Cortex of kidney (tissue), 1 donor: Measurements from ENCODE around the gene WNT5A.

ENCODE experiments used
- DNase-seq: peaks from one replicate; lab custom pipeline; 2025; lab: John Stamatoyannopoulos, UW

The WNT5A gene

GRCh38 chr3:55486857-55487380 lies at the start of gene WNT5A:
Gene WNT5A (minus strand): TSS chr3:55487306. CDS start chr3:55486985, 321 bp downstream.
- no peak for DNase-seq

DNA sequence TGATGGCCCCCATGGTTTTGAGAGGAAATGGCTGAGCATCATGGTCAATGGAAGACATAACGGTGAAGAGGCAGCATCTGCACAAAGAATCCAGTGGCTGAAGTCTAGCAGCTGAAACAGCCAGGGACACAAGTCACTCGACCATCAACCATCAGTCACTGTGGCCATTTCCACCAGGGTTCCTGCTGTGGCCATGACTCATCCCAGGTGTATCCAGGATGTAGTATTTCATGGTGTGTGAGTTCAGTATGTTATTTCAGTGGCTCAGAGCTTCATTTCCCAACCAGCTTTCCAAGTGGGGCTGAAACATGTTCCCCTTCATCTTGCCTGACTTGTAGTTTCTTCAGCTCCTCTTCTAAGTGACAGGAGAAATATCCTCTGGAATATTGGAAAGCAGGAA lies 47.8 kb upstream of the WNT5A start:
- DNase-seq, result no peak

DNA sequence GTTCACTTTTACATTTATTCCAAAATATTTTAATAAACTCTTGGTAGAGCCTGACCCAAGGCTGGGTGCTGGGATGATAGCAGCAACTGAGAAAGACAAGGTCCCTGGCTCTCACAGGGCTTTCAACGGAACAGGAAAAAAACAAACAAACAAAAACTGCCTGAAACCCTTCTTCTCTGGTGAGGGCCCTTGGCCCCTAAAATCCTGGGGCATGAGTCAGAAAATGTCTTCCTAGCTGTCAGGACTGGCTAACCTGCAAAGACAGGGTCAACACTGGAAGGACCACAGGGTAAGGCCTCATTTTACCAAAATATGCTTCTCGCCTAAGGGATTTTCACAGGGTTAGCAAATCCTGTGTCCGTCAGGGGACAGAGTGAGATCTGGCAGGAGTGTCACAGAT lies 45.7 kb upstream of the WNT5A start:
- no peak for DNase-seq

DNA sequence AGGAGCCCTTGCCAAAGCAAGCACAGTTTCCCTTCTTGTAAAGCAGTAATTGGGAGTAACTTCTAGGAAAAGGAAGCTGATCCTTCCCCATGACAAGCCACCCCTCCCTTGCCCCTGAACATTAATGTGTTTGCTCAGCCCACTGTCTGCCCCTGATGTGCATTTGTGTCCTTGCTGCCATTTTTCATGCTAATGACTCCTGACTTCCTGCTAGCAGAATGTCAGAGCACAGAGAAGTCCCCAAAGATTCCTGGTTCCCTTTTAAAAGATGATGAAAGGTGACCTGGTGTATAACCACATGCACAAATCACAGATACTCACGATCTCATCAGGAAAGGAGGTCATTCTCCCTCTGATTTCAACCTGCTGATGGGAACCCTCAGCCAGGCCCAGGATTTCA lies 44.2 kb upstream of the WNT5A start:
- no peak for DNase-seq

DNA sequence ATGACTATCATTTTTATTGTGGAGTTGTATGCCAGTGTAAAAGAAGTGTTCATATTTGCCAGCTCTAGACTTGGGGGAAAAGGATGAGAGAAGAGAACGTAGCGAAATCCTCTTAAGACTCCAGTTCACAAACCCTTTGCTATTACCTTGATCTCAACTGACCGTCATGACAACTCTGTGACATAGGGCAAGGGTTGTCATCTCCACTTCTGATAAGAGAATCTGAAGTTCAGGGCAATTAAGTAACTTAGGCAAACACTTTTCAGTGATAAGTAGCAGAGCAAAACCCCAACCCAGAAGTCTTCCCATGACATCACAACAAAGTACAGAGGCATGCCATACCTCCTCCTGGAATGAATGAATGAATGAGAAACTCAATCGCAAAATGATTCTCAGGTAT lies 40.3 kb upstream of the WNT5A start:
- no peak for DNase-seq

DNA sequence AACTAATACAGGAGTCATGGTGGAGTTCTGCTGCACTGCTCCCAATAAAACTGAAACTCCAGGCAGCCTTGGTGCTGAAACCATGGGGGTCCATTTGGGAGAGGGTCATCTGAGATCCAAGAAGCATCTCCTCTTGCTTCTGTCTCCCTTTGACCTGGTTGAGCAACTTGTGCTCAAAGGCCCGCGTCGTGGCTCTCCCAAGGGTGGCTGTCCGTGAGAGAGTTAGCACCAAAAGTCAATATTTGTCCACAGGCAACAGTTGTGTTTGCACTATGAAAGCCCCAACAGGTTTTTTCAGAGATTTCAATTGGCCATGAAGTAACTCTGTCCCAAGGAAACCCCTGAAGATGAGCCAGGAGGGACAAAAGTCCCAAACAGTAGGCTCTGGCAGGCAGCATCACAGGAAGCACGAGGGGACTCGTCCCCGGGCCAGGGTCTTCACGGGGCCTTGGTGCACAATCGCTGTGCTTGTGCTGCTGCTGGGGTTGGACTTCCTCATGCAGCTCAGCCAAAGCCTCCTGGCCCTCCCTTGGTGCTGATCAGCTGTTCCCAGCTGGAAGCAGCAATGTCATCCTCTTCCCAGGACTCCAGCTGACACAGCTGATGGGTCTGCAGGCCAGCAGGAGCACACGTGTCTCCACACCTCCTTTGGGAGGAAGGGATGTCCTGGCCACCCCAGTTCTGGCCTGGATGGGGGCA lies 39.4 kb upstream of the WNT5A start:
- DNase-seq, result no peak

- no peak for DNase-seq
Observed at GRCh38 chr3:55525436-55525835, 38.3 kb upstream of the WNT5A start.

DNA sequence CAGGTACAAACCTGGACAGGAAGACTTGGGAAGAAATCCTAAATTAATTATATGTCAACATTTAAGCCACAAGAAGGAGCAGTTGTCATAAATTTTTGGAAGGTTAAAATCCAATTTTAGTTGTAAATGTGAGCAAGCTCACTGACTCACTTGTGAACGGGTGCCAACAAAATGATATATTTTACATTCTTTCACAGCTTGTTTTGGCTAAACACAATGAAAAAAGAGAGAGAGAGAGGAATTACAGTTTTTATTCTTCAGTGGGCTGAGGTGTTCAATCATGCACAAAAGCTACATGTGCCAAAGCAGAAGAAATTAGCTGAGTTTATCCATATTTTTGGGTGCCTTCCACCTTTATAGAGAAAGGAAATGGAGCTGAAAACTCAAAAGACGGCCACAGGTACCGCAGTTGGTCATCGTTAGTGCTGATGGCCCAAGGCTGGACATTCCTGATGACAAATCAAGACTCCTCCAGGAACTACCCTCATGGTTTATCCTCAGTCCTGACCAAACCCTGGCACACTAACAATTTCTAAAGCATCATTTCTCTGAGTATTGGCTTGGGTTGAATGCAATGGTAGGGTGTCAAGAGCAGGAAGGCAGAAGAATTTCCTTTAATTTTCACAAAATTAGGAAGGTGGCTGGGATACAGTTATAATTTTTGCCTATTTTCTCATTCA lies 37.6 kb upstream of the WNT5A start:
- DNase-seq, result no peak

DNA sequence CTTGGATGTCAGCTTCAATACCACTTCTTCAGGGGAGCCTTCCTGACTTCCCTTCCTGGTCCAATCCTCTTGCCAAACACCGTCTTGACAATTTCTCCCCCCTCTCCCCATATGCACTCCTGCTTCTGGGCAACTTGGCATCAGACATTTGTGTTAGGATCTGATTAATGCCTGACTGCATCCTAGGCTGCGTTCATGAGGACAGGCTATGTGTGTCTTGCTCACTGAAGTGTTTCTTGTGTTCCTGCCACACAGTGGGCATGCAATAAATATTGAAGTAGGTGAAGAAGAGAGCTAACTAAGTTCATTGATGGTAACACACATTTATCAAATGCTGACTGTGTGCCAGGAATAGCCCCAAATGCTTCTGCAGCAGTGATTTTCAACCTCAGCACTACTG lies 36.4 kb upstream of the WNT5A start:
- no peak for DNase-seq

GRCh38 chr3:55521738-55522421 lies 34.8 kb upstream of the WNT5A start:
- no peak for DNase-seq

GRCh38 chr3:55521064-55521737 lies 34.1 kb upstream of the WNT5A start:
- DNase-seq, result no peak

- DNase-seq, result no peak
Observed at GRCh38 chr3:55519019-55519418, 31.9 kb upstream of the WNT5A start.

DNA sequence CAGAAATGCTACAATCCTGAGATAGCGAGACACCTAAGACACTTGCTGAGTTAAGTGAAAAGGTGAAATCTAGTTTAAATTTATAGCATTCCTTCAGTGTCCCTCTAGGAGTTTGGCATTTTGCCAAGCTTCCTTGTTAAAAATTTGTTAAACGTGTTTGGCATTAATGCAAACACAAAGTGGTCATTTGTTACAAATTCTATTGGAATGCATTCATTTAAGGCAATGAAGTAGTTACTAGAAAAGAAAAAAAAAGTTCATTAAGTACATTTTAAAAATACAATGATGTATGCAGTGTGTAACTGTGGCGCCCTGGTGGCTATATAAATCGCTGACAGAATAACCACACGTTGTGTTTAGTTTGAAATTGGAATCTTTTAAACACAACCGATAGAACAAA lies 31.3 kb upstream of the WNT5A start:
- no peak for DNase-seq

DNA sequence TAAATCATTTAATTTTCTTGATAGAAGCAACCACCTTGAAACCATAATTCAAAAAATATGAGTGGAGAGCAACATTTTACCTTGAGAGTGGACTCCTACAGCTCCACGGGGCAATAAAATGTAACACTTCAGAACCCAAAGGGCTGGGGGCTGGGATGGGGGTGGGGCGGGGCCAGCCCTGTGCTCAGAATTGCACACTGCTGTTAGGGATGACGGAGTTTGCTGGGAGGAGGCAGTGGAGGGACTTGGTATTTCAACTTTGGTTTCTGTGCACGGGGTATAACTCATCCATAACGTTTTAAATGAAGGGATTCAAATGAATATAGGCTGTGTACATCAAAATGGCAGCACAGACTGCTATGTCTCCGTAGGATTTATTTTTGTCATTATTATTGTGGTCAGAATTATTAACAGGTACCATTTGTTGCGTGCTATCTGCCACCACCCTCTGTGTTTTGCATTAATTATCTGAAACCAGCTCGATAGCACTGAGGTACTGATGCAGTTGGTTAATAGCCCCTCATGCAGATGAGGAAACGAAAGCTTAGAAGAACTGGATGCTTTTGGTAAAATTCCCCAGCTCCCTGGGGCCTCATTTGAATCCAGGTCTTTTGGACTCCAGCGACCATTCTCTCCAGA lies 29.4 kb upstream of the WNT5A start:
- DNase-seq, result no peak

- no peak for DNase-seq
Observed at GRCh38 chr3:55515550-55516246, 28.6 kb upstream of the WNT5A start.

DNA sequence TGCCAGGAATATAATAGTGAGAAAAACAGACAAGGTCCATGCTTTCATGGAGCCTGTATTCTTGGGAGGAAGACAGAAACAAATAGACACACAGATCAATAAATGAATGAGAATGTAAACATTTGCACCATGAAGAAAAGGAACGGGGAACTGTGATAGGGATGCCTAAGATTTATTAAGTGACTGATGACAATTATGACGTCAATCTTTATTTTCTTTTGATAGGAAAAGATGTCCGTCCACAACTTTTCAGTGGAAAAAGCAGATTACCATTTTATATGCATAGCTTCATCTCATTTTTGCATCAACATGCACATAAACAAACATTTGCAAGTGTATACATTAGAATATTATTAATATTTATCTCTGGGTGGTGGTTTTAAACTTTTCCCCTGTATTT lies 27.9 kb upstream of the WNT5A start:
- no peak for DNase-seq

- DNase-seq, result no peak
Observed at GRCh38 chr3:55512571-55513343, 25.7 kb upstream of the WNT5A start.

DNA sequence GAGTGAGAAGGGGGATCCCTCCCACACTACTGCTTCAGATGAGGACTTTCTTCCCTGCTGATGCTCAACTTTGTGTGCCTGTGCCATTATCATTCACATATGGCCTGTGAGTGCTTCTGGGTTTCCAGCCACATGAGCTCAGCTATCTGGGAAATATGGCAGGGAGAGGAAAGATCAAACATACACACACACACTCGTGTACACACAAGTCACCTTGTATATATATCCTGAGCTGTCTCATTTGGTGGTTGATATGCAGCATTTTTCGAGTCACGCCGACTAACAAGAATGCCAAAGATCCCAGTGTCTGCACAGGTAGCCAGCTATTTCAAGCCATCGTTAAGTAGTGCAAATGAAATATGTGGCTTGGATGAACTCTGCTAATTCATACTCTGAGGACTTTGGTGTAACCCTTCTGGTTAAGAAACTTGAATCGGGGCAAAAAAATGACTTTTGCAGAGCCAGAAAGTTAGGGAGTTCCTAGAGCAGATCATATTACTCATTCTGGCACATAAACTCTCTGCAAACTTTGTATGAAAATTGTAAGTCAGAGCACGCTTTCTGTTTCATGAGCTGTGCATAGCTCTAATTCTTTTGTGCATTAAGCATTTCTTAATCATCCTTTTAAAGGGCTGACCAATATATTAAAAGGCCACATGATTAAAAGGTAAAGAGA lies 24.9 kb upstream of the WNT5A start:
- DNase-seq, result no peak

DNA sequence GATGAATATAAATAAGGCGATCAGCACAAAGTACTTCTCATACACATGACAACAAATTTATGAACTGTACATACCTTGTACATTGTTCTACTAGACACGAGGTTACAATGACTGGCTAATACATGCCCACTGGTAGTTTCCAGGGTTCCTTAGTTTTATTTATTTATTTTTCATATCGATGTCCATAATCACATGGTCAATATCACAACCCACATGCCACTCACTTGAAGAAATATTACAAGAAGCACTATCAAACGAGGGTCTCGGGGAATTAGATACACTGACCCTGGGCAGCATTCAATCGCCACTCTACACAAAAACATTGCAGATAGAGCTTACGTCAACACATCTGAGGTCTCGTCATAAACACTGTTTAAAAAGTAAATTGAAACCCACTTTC lies 21.2 kb upstream of the WNT5A start:
- DNase-seq, result no peak

- DNase-seq, result no peak
Observed at GRCh38 chr3:55507808-55508207, 20.7 kb upstream of the WNT5A start.
